ENCODE data around the gene CENPL. TPM values are rescaled to one million over a fixed set of nuclear protein-coding genes. Genes with fewer than 3 reads are reported as not detected.

CENPL gene
- total and polyA plus RNA-seq, 9 of the 15 experiments (the other 6 are each of a cell fraction or from before 2014, with no cell fraction given): 33.0 to 52.7 (median 39.7) TPM

DNA sequence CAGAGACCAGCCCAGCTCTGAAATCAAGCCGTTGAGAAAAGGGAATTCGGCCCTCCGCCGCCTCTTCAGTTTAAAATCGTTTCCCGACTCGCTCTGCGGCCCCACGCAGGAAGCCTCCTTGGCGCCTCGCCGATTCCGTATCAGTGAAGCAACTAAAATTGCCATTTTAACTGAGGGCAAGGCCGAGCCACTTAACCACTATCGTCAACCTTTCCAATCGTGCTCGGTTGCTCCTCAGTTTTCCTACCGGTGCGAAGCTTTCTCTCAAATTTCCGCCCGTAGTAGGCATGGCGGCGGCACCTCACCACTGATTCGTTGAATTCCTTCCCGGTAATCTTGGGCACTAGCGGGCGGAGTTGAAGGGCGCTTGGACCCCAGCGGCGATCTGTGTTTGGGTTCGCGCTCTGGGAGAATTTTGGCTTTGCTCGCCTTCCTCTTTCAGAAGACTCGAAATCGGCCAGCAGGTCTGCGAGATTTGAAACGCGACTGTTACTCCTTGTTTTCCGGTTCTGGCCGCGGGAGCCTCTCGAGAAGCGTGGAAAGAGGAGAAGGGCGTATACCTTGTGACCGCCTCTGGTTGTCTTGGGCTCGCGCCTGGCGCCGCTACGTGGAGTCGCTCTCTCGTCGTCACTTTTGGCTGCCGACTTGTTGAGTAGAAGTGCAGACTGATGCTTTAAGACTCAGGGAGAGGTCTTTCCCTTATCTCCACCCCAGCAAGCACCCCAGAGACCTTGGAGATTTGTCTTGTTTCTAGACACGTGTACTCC lies at the start of gene CENPL, which contains the start of gene DARS2 (continued):
- TF ChIP-seq MGA (IDR thresholded peaks at IDR 0.05): peak; percentile 74
- TF ChIP-seq IRF2 (CRISPR knock-in tag; IDR thresholded peaks at IDR 0.05): no peak
- no peak for TF ChIP-seq CAMTA2 (CRISPR knock-in tag; conservative IDR thresholded peaks at IDR 0.05)
- TF ChIP-seq ZNF280B (CRISPR knock-in tag; IDR thresholded peaks at IDR 0.05): no peak
- TF ChIP-seq HBP1 (CRISPR knock-in tag; IDR thresholded peaks at IDR 0.05): no peak
- TF ChIP-seq NFE2L1 (tag; IDR thresholded peaks at IDR 0.05; ENCODE audit: borderline replicate concordance, low read depth): no peak
- TF ChIP-seq CXXC5 (CRISPR knock-in tag; IDR thresholded peaks at IDR 0.05): peak; percentile 99
- peak; percentile 79 for TF ChIP-seq SMARCB1 (IDR thresholded peaks at IDR 0.05; ENCODE audit: insufficient read length, low read depth)
- peak; percentile 12; the same call in 1 of the 2 replicates for TF ChIP-seq MYNN (IDR thresholded peaks at IDR 0.05)
- TF ChIP-seq MYNN (CRISPR knock-in tag; IDR thresholded peaks at IDR 0.05): no peak
- no peak for TF ChIP-seq ZNF263 (CRISPR knock-in tag; IDR thresholded peaks at IDR 0.05; ENCODE audit: borderline replicate concordance)
- TF ChIP-seq ZSCAN32 (CRISPR knock-in tag; IDR thresholded peaks at IDR 0.05): no peak
- TF ChIP-seq TBL1XR1 (IDR thresholded peaks at IDR 0.05; ENCODE audit: low read length in 2 of 2): peak in 1 of 2 experiments; percentile 76; a peak in 2 of 4 replicates
